Thyroid gland (tissue), 4 donors: ENCODE data around the gene RGS16.

Experiments
- CTCF ChIP-seq, 6 experiments: fragments of 200-600 bp in 3 of 6; fragments of 450-650 bp in 3 of 6; sonication (generic) in 3 of 6; IDR thresholded peaks; one replicate each; pipeline ENCODE4 v1.5.1; 2016 to 2019; ENCODE audit warnings: antibody characterized with exemption in 6 of 6, mild to moderate bottlenecking in 2 of 6, inconsistent platforms in 1 of 6, moderate library complexity in 1 of 6
- POLR2A ChIP-seq, 2 donors: fragments of 450-650 bp; IDR thresholded peaks; one replicate each; pipeline ENCODE4 v1.6.1; 2017; ENCODE audit warnings: antibody characterized with exemption in 2 of 2, mild to moderate bottlenecking in 2 of 2, moderate library complexity in 1 of 2

- TF ChIP-seq CTCF (IDR thresholded peaks at IDR 0.05) (no peak), POLR2A (IDR thresholded peaks at IDR 0.05) (no peak)
Measured at GRCh38 chr1:182622901-182623528, 18.8 kb upstream of the RGS16 start.
